Activated effector memory CD4-positive, alpha-beta T cell treated with anti-CD3 and anti-CD28 coated beads, Interleukin-2, amount 50 U/mL, for 16 hours (primary cell): ENCODE results near the gene CD9.
"Not testable (repeated sequence)": the region's sequence is repeated elsewhere in the genome, so short reads cannot be mapped to it uniquely, and the experiment has no call there.

Experiments used
- DNase-seq: peaks from one replicate; pipeline ENCODE4 v3.0.0-alpha.2; 2020

CD9 gene, protein sequence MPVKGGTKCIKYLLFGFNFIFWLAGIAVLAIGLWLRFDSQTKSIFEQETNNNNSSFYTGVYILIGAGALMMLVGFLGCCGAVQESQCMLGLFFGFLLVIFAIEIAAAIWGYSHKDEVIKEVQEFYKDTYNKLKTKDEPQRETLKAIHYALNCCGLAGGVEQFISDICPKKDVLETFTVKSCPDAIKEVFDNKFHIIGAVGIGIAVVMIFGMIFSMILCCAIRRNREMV

DNA sequence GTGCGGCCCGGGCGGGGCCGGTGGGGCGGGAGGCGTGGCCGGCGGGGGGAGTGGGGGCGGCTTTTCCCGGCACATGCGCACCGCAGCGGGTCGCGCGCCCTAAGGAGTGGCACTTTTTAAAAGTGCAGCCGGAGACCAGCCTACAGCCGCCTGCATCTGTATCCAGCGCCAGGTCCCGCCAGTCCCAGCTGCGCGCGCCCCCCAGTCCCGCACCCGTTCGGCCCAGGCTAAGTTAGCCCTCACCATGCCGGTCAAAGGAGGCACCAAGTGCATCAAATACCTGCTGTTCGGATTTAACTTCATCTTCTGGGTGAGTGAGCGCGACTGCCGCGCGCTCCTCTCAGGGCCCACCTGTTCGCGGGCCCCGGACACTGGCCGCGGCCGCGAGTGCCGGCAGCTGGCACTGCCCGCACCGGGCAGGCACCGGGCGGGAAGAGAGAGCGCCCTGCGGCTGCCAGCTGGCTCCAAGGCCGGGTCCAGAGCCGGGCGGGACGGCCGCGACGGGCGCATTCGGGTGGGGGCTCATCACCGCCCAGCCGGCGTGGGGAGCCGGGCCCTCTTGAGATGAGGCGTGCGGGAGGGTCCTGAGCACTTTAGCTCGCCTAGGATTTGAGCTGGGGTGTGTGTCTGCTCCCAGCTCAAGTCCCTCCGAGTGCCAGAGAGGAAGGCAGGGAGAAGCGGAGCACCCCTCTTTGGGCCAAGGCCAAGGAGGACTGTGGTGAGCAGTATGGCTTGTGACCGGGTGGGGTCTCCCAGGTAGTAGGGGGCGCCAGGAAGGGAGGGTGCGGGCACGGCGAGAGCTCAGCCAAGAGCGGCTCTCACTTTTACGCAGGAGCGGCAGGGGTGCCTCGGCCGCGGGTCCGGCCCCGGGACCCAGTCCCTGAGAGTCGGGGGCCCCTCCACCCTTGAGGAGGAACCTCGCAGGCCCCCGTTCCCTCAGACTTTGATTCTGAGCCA, at the start of gene CD9:
Gene CD9 (plus strand): TSS at position 145 of the 957 bp plus-strand sequence. CDS start 100 bp downstream, at position 245.
- peak; percentile 69 for DNase-seq

- DNase-seq = no peak
Observed at GRCh38 chr12:6154730-6155459, 45.3 kb upstream of the CD9 start.

DNA sequence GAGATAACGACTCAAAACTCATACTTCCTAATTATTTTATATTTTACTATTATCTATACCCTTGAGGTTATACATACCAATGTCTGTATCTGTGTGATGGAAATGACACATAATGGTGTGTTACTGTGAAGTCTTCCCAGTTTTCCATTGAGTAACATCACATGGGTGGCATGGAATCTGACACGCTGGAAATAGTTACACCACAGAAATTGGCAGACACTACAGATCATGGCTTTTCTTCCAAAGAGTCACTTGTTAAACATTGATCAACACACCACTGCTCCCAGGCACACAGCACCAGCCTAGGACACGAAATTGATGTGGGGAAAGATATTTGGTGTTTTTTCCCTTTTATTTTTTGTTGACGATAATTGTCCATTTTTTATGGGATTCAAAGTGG, 42.7 kb upstream of the CD9 start:
- no peak for DNase-seq

DNA sequence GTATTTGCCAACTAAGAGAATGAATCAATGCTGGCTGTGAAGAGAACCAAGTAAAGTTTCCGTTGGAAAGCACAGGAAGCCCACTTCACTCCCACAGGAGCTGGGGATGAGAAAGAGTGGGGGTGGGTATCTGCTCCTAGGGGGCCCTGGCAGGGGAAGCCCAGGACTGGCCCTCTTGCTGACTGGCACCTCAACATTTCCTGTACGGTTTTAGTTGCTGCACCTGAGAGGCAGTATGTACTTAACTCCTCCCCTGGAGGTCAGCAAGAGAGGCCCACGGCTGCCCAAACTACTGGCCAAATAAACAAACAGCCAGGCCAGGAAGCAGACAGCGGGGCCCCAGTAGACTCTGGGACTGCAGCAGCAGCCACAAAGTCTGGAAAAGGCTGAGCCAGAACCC, 41.9 kb upstream of the CD9 start:
- no peak for DNase-seq

DNA sequence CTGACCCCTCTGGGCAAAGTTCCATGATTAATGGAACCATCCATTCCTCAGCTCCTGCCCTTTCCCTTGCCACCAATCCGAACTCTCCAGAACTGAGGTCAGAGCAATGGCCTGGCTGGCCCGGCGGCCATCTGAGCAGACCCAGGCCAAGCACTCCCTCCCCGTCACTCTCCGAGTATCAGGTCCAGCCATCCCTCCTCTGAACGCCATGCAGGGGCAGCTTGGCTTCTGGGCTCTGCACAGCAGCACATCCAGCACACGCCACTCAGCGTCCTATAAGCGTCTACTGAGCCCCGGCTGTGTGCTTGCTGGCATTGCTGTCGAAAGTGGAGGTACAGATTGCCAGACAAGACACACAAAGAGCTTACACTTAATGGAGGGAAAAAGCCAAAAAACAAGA, 41.5 kb upstream of the CD9 start:
- no peak for DNase-seq

DNA sequence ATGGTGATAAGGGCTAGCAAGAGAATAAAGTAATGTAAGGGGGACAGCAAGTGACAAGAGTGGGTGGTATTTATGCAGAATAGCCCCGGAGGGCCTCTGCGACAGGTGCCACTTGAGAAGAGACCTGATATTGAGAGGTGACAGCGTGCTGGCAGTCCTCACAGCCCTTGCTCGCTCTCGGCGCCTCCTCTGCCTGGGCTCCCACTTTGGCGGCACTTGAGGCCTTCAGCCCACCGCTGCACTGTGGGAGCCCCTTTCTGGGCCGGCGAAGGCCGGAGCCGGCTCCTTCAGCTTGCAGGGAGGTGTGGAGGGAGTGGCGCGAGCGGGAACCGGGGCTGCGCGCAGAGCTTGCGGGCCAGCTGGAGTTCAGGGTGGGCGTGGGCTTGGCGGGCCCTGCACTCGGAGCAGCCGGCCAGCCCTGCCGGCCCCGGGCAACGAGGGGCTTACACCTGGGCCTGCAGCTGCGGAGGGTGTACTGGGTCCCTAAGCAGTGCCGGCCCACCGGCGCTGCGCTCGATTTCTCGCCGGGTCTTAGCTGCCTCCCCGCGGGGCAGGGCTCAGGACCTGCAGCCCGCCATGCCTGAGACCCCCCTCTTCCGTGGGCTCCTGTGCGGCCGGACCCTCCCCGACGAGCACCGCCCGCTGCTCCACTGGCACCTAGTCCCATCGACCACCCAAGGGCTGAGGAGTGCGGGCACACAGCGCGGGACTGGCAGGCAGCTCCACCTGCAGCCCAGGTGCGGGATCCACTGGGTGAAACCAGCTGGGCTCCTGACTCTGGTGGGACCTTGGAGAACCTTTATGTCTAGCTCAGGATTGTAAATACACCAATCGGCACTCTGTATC, 40.8 kb upstream of the CD9 start:
- not testable (repeated sequence) for DNase-seq

GRCh38 chr12:6160049-6160649, 40.1 kb upstream of the CD9 start:
- not testable (repeated sequence) for DNase-seq

- DNase-seq = no peak
Observed at GRCh38 chr12:6161124-6161882, 38.9 kb upstream of the CD9 start.

DNA sequence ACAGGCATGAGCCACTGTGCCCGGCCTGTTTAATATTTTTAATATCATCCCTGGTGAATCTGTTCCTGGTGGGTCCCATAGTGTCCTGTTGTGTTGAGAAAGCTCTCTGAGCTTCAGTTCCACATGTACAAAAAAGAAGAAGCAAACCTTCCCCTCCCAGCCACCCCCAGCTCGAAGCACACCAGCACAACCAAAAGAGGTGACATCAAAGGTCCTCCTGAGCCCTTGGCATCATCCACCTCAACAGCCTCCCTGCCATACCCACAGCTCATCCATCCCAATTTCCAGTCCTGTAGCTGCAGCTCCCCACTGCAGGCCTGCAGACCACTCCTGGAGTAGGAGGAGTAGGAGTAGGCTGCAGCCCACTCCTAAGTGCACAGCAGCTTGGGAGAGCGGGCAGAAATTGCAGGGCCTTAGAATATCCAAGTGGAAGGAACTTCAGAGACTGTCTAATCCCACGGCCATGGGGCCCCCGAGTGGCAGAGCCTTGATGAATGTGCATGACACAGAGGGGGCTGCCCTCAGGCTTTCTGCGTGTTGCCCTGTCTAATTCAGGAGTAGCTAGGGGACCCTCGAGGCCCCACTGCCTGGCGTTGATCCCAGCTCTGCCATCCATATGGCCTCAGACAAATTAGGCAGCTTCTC, 36.7 kb upstream of the CD9 start:
- no peak for DNase-seq

DNA sequence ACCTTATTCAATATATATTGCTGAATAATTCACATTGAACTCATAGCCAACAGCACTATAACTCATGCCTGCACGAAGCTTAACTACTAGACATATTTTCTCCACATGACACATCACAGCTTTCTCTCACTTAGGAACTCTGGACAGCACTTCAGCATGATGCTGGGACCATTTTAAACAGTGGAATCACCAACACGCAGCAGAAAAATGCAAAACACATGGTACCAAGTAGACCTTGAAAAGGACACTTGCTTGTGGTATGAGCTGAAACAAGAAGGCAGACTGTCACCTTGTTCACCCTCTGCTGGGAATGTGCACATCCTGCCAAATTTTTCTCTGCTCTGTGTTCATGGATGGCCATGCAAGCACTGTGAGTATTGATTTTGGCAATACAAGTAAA, 34.8 kb upstream of the CD9 start:
- DNase-seq = no peak

DNA sequence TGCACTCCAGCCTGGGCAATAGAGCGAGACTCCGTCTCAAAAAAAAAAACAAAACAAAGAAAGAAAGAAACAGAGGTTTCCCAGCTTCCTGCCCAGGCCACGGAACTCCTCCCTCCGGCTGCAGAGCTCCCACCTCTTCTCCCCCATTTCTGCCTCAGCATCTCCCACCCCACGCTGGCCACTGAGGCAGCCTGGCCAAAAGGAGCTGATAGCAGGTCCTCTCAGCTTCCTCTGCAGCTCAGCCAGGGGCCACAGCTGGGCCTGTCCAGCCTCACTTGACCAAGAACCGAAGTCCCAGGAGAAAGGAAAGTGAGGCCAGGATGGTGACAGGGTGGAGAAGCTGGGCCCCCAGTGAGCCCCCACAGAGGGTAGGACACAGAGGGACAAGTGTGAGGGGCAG, 33.4 kb upstream of the CD9 start:
- no peak for DNase-seq

DNA sequence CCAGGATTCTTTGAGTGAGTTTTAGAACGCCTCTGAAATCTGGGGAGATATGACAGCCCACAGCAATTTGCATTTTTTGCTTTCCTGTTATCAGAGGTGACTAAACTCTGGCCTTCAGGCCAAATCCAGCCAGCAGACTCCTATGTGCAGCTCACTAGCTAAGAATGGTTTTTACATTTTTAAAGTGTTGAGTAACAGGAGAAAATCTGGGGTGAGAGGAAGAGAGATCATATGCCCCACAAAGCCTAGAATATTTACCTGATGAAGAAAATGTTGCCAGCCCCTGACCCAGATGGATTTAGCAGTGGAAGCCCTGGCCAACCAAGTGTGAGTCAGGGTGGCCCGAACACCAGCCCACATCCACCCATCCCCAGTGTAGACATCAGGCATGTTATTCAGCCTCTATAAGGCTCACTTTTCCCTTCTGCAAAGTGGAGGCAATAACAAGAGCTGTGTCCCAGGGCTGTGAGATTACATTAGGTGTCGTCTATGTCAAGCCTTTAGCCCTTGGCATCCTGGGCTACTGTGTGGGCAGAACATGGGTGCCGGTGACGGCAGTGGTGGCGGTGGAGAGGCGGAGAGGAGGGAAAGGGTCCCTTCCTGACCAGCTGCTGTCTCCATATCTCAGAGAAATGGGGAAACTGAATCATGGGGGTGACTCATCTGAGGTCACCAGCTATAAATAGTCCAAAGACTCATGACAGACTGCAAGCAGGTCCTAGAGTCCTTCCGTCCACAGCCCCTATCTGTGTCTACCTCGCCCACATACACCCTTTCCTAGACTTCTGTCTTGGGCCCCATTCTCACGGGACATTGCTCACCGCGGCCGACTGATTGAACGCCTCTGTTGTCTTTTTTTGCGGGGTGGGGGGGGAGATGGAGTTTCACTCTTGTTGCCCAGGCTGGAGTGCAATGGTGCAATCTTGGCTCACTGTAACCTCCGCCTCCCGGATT, 32.6 kb upstream of the CD9 start:
- DNase-seq = peak; percentile 83

- DNase-seq = no peak
Observed at GRCh38 chr12:6171409-6172015, 28.7 kb upstream of the CD9 start.

DNA sequence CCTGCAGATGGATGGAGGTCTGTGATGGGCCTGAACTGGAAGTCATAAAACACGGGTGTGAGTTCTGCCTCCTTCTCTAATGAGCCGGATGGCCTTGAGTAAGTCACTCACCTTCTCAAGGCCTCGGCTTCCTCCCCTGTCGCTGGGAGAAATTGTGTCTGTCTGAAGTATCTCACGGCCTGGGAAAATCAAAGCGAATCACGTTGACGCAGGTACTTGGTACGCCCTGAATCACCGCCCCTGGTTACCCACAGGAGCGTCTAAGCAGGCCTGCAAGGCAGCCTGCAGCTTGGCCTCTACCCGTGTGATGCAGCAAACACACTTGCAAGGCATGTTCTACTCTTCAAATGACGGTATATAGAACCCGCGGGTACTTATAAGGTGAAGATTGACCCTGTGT, 28.1 kb upstream of the CD9 start:
- DNase-seq = no peak

GRCh38 chr12:6172862-6173261, 27.3 kb upstream of the CD9 start:
- no peak for DNase-seq

DNA sequence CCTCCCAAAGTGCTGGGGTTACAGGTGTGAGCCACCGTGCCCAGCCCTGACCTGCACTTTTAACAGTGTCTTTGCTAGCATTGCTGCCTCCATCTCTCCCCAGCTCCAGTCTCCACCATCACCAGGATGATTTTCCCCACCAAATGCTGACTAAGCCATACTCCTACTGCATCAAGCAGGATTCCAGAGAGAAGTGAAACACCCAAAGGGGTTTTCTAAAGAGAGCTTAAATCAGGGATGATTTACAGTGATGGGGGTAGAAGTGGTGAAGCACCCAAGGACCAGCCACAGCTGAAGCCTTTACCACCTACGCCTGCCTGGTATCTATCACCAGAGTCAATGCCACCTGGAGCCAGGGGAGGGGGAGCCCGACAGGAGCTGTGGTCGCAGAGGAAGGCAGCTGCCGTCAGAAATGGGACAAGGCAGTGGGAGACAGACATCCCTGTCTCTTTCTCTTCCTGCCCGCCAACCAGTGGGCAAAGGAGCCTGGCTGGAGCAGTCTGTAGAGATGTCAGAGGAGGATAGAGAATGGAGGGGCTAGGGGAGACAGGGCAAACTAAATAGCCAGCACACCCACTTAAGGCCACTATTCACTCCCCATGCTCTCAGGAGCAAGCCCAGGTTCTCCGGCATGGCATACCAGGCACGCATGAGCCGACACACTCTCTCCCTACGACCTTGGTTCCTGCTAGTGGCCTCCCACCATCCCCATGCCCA, 22.4 kb upstream of the CD9 start:
- DNase-seq = no peak

GRCh38 chr12:6178981-6179761, 21.0 kb upstream of the CD9 start:
- DNase-seq = no peak
